ENCODE results near the gene TTC14. TPM values are rescaled to one million over a fixed set of nuclear protein-coding genes. Genes with fewer than 3 reads are reported as not detected.

The TTC14 gene
- 10 to 100 TPM; 67.7 to 81.3 (median 71.4) TPM for total RNA-seq

GRCh38 chr3:180601688-180602666 is at the start of gene TTC14:
Gene TTC14 (plus strand): TSS chr3:180602163. CDS start chr3:180602262, 99 bp downstream.
- H3K4me1 ChIP-seq = peaks cover 8 to 10% of the 10 kb centered on the region in 2 donors
- H3K36me3 ChIP-seq = peaks cover 22 to 26% of the 10 kb centered on the region in 2 donors
- 5% methylated on average over 60 to 62 of the region's 70 CpGs for WGBS, 2 donors
- intact Hi-C loops (cut with DNase I) = no loop called here
- DNase-seq = peak; percentile 89 to 92
- H3K27me3 ChIP-seq = no peaks in the 10 kb centered on the region
- H3K9me3 ChIP-seq = no peaks in the 10 kb centered on the region
- peak within 1 kb of the TSS; percentile 49 to 76 (median 60) for H3K4me3 ChIP-seq (replicated peaks in 1 of 3)
- peak within 1 kb of the TSS in 2 of 3 donors; percentile 40 to 41 for H3K27ac ChIP-seq
- TF ChIP-seq CTCF (IDR thresholded peaks at IDR 0.05) = no peak
- TF ChIP-seq POLR2A (IDR thresholded peaks at IDR 0.05) = peak in 1 of 2 donors; percentile 64

GRCh38 chr3:180563406-180563805 is 38.6 kb upstream of the TTC14 start:
- H3K4me1 ChIP-seq = no peaks in the 10 kb centered on the region
- no peak for DNase-seq
- no peaks in the 10 kb centered on the region for H3K36me3 ChIP-seq
- no peaks in the 10 kb centered on the region for H3K9me3 ChIP-seq
- H3K27ac ChIP-seq = no peak overlapping the region
- intact Hi-C loops (cut with DNase I) = no loop called here
- TF ChIP-seq CTCF (IDR thresholded peaks at IDR 0.05) = no peak
- H3K27me3 ChIP-seq = no peaks in the 10 kb centered on the region
- WGBS, 2 donors = 65 to 77% methylated on average over 4 of the region's 4 CpGs
- H3K4me3 ChIP-seq (replicated peaks in 1 of 3) = no peak overlapping the region

GRCh38 chr3:180564676-180565075 is 37.3 kb upstream of the TTC14 start:
- Histone ChIP-seq H3K27ac (no peak overlapping the region), H3K36me3 (no peaks in the 10 kb centered on the region), H3K4me3 (replicated peaks in 1 of 3) (no peak overlapping the region), H3K27me3 (no peaks in the 10 kb centered on the region), H3K4me1 (no peaks in the 10 kb centered on the region), H3K9me3 (no peaks in the 10 kb centered on the region)
- no peak for DNase-seq
- intact Hi-C loops (cut with DNase I) = no loop called here
- WGBS, 2 donors = 85 to 89% methylated on average over 2 of the region's 2 CpGs
- TF ChIP-seq CTCF (IDR thresholded peaks at IDR 0.05) = no peak
- TF ChIP-seq POLR2A (IDR thresholded peaks at IDR 0.05) = no peak

GRCh38 chr3:180570238-180570637 is 31.7 kb upstream of the TTC14 start:
- no peaks in the 10 kb centered on the region for H3K36me3 ChIP-seq
- WGBS, 2 donors = 62 to 71% methylated on average over 4 of the region's 4 CpGs
- H3K27ac ChIP-seq = no peak overlapping the region
- H3K9me3 ChIP-seq = no peaks in the 10 kb centered on the region
- DNase-seq = no peak
- H3K4me1 ChIP-seq = no peaks in the 10 kb centered on the region
- no peaks in the 10 kb centered on the region for H3K27me3 ChIP-seq
- no peak for TF ChIP-seq POLR2A (IDR thresholded peaks at IDR 0.05)
- no peak for TF ChIP-seq CTCF (IDR thresholded peaks at IDR 0.05)
- intact Hi-C loops (cut with DNase I) = no loop called here
- no peak overlapping the region for H3K4me3 ChIP-seq (replicated peaks in 1 of 3)

Measured in thyroid gland (tissue), 4 donors.